ENCODE data around the gene TP53BP2.

DNA sequence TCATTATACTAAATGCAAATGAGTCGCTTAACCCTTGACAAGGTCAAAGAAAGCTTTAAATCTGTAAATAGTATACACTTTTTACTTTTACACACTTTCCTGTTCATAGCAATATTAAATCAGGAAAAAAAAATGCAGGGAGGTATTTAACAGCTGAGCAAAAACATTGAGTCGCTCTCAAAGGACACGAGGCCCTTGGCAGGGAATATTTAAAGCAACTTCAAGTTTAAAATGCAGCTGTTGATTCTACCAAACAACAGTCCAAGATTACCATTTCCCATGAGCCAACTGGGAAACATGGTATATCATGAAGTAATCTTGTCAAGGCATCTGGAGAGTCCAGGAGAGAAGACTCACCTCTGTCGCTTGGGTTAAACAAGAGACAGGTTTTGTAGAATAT lies 70.7 kb downstream of the TP53BP2 start:
- TF ChIP-seq, protein P1, sequence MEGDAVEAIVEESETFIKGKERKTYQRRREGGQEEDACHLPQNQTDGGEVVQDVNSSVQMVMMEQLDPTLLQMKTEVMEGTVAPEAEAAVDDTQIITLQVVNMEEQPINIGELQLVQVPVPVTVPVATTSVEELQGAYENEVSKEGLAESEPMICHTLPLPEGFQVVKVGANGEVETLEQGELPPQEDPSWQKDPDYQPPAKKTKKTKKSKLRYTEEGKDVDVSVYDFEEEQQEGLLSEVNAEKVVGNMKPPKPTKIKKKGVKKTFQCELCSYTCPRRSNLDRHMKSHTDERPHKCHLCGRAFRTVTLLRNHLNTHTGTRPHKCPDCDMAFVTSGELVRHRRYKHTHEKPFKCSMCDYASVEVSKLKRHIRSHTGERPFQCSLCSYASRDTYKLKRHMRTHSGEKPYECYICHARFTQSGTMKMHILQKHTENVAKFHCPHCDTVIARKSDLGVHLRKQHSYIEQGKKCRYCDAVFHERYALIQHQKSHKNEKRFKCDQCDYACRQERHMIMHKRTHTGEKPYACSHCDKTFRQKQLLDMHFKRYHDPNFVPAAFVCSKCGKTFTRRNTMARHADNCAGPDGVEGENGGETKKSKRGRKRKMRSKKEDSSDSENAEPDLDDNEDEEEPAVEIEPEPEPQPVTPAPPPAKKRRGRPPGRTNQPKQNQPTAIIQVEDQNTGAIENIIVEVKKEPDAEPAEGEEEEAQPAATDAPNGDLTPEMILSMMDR (IDR thresholded peaks at IDR 0.05 in 8 of 11, conservative IDR thresholded peaks at IDR 0.05 in 3 of 11): no peak
- TF ChIP-seq POLR2A (IDR thresholded peaks at IDR 0.05): no peak
